Left lung (tissue), 10 donors: Measurements from ENCODE around the gene RFPL1. TPM values are rescaled to one million over a fixed set of nuclear protein-coding genes. Genes with fewer than 3 reads are reported as not detected.

ENCODE experiments used
- ATAC-seq: fragments of 200-7000 bp; cut with Tn5 transposase; one replicate; pipeline ENCODE4 v1.9.1; 2020; ENCODE audit warnings: moderate library complexity
- DNase-seq, 4 donors: peaks; one replicate each; pipeline ENCODE4 v3.0.0-alpha.2; 2013 to 2020
- H3K27ac ChIP-seq, 2 donors: fragments of 200-600 bp; sonication (generic) in 1 of 2; one replicate each; pipeline versions ENCODE4 v1.5.0 to v1.8.0; 2020 to 2021
- H3K27me3 ChIP-seq, 2 donors: fragments of 200-600 bp; sonication (generic) in 1 of 2; one replicate each; pipeline versions ENCODE4 v1.5.0 to v1.8.0; 2020 to 2021
- H3K36me3 ChIP-seq, 2 donors: fragments of 200-600 bp; sonication (generic) in 1 of 2; one replicate each; pipeline versions ENCODE4 v1.5.0 to v1.8.0; 2020 to 2021
- H3K4me1 ChIP-seq, 2 donors: fragments of 200-600 bp; one replicate each; pipeline ENCODE4 v1.8.0; 2021
- H3K4me3 ChIP-seq, 2 donors: fragments of 200-600 bp; sonication (generic) in 1 of 2; one replicate each; pipeline versions ENCODE4 v1.5.0 to v1.8.0; 2020 to 2021; ENCODE audit warnings: mild to moderate bottlenecking in 1 of 2
- H3K9me3 ChIP-seq, 2 donors: fragments of 200-600 bp; sonication (generic) in 1 of 2; one replicate each; pipeline versions ENCODE4 v1.5.0 to v1.8.0; 2020 to 2021
- intact Hi-C, 2 donors: fragments of 100-400 bp; cut with DNase I; formaldehyde crosslinking; loops; one replicate each; pipeline versions ENCODE4 v1.11.2 to v1.14.2; 2022
- polyA plus RNA-seq, 6 donors: library from polyadenylated mRNA; unstranded; fragments of 120-200 nt; gene quantifications; one replicate each; pipeline ENCODE4 v1.2.1, GENCODE V29; 2013; ENCODE audit not compliant: insufficient read length in 6 of 6
- total RNA-seq, 2 donors: library from RNA; stranded (reverse); fragmentation: NEBNext Ultra II Directional; extraction: Animal tissue kit (Norgen Biotek cat#: 25700); gene quantifications; one replicate each; pipeline ENCODE4 v1.2.1, GENCODE V29; 2021
- TF ChIP-seq, protein P1 (sequence below), 2 donors: fragments of 200-600 bp; sonication (generic) in 1 of 2; IDR thresholded peaks; one replicate each; pipeline versions ENCODE4 v1.5.0 to v1.8.0; 2021; ENCODE audit warnings: antibody characterized with exemption in 2 of 2
- donor health status: DM: no; HTN: yes; CAD: no.
- donor health status: DM: no; HTN: no; CAD: no.

RFPL1 gene
- total and polyA plus RNA-seq, 8 donors, result 0.20 to 0.99 (median 0.47) TPM; not detected in 3

- Histone ChIP-seq H3K4me3 (no peak overlapping the region), H3K36me3 (no peaks in the 10 kb centered on the region), H3K4me1 (no peaks in the 10 kb centered on the region), H3K27me3 (peaks cover 0 to 9% of the 10 kb centered on the region in 2 donors), H3K27ac (no peak overlapping the region), H3K9me3 (no peaks in the 10 kb centered on the region)
- ATAC-seq (no peak), DNase-seq (no peak)
- TF ChIP-seq, protein P1, sequence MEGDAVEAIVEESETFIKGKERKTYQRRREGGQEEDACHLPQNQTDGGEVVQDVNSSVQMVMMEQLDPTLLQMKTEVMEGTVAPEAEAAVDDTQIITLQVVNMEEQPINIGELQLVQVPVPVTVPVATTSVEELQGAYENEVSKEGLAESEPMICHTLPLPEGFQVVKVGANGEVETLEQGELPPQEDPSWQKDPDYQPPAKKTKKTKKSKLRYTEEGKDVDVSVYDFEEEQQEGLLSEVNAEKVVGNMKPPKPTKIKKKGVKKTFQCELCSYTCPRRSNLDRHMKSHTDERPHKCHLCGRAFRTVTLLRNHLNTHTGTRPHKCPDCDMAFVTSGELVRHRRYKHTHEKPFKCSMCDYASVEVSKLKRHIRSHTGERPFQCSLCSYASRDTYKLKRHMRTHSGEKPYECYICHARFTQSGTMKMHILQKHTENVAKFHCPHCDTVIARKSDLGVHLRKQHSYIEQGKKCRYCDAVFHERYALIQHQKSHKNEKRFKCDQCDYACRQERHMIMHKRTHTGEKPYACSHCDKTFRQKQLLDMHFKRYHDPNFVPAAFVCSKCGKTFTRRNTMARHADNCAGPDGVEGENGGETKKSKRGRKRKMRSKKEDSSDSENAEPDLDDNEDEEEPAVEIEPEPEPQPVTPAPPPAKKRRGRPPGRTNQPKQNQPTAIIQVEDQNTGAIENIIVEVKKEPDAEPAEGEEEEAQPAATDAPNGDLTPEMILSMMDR (IDR thresholded peaks at IDR 0.05), result no peak
- intact Hi-C loops, result no loop called here
Measured at GRCh38 chr22:29433856-29434255, 4.5 kb upstream of the RFPL1 start.

DNA sequence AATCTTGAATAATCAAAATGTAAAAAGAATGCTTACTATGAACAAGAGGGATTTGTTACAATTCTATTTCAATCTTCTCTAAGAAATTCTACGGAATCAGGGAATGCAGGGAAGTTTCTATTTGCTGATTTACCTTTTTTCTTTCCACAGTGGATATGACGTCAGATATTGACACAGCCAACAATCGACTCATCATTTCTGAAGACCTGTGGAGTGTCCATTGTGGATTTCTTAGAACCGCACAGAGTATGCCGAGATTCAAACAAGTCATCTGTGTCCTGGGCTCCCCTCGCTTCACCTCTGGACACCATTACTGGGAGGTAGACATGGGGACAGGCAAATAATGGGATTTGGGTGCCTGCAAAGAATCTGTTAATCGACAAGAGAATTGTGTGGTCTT, 4.1 kb upstream of the RFPL1 start:
- intact Hi-C loops, result no loop called here
- H3K9me3 ChIP-seq, result no peaks in the 10 kb centered on the region
- ATAC-seq (no peak), DNase-seq (no peak)
- H3K27ac ChIP-seq, result no peak overlapping the region
- H3K4me1 ChIP-seq, result no peaks in the 10 kb centered on the region
- TF ChIP-seq, protein P1 (IDR thresholded peaks at IDR 0.05), result no peak
- no peaks in the 10 kb centered on the region for H3K36me3 ChIP-seq
- H3K27me3 ChIP-seq, result peaks cover 0 to 9% of the 10 kb centered on the region in 2 donors
- H3K4me3 ChIP-seq, result no peak overlapping the region

GRCh38 chr22:29435236-29436136, 2.9 kb upstream of the RFPL1 start:
- ATAC-seq, result no peak
- Histone ChIP-seq H3K4me3 (no peak overlapping the region), H3K9me3 (no peaks in the 10 kb centered on the region), H3K27ac (no peak overlapping the region), H3K4me1 (no peaks in the 10 kb centered on the region), H3K36me3 (no peaks in the 10 kb centered on the region), H3K27me3 (peaks cover 0 to 9% of the 10 kb centered on the region in 2 donors)
- TF ChIP-seq, protein P1 (IDR thresholded peaks at IDR 0.05), result no peak
- no peak for DNase-seq
- intact Hi-C loops, result no loop called here

GRCh38 chr22:29442976-29443375, 4.6 kb downstream of the RFPL1 start:
- DNase-seq (no peak), ATAC-seq (no peak)
- peaks cover 2 to 6% of the 10 kb centered on the region in 2 donors for H3K27me3 ChIP-seq
- TF ChIP-seq, protein P1 (IDR thresholded peaks at IDR 0.05), result no peak
- H3K9me3 ChIP-seq, result no peaks in the 10 kb centered on the region
- intact Hi-C loops, result no loop called here
- H3K4me1 ChIP-seq, result no peaks in the 10 kb centered on the region
- no peak overlapping the region for H3K27ac ChIP-seq
- no peaks in the 10 kb centered on the region for H3K36me3 ChIP-seq
- H3K4me3 ChIP-seq, result no peak overlapping the region

GRCh38 chr22:29443452-29443851, 5.1 kb downstream of the RFPL1 start:
- no peak for DNase-seq
- TF ChIP-seq, protein P1 (IDR thresholded peaks at IDR 0.05), result no peak
- Histone ChIP-seq H3K36me3 (no peaks in the 10 kb centered on the region), H3K4me3 (no peak overlapping the region), H3K27ac (no peak overlapping the region), H3K27me3 (peaks cover 2 to 6% of the 10 kb centered on the region in 2 donors), H3K4me1 (no peaks in the 10 kb centered on the region), H3K9me3 (no peaks in the 10 kb centered on the region)
- intact Hi-C loops, result no loop called here
- ATAC-seq, result no peak
